Prostate gland (tissue), 2 donors: ENCODE data around the gene DOK4. TPM values are rescaled to one million over a fixed set of nuclear protein-coding genes. Genes with fewer than 3 reads are reported as not detected.

ENCODE experiments used
- DNase-seq: peaks from one replicate; pipeline ENCODE4 v3.0.0-alpha.2; 2019; ENCODE audit warnings: low spot score
- H3K27ac ChIP-seq, 2 donors: fragments of 200-600 bp; sonication (generic); 2 replicates each; pipeline ENCODE4 v1.5.1; 2017 to 2019
- H3K27me3 ChIP-seq: fragments of 200-600 bp; sonication (generic); replicated peaks from 2 replicates; pipeline ENCODE4 v1.5.1; 2019; ENCODE audit not compliant: insufficient read depth
- H3K36me3 ChIP-seq, 2 donors: fragments of 200-600 bp; sonication (generic); 1 replicate in 1 of 2; 2 replicates in 1 of 2; pipeline versions ENCODE4 v1.5.1 to v1.8.1; 2017 to 2019
- H3K4me1 ChIP-seq: fragments of 200-600 bp; sonication (generic); replicated peaks from 2 replicates; pipeline ENCODE4 v1.5.1; 2019
- H3K4me3 ChIP-seq, 2 donors: fragments of 200-600 bp; sonication (generic); 2 replicates each; pipeline ENCODE4 v1.5.1; 2017 to 2019
- H3K9me3 ChIP-seq: fragments of 200-600 bp; sonication (generic); 2 replicates; pipeline ENCODE4 v1.5.1; 2017
- CTCF ChIP-seq, 4 experiments: fragments of 200-600 bp in 2 of 4; fragments of 450-650 bp in 2 of 4; sonication (generic) in 2 of 4; IDR thresholded peaks; 1 replicate in 3 of 4; 2 replicates in 1 of 4; pipeline ENCODE4 v1.5.1; 2016 to 2019; ENCODE audit warnings: antibody characterized with exemption in 4 of 4, mild to moderate bottlenecking in 2 of 4, moderate library complexity in 2 of 4
- POLR2A ChIP-seq: fragments of 450-650 bp; IDR thresholded peaks from one replicate; pipeline ENCODE4 v1.6.1; 2016; ENCODE audit warnings: antibody characterized with exemption, mild to moderate bottlenecking
- POLR2AphosphoS5 ChIP-seq: sonication (generic); formaldehyde crosslinking; IDR thresholded peaks from one replicate; pipeline ENCODE4 v1.6.1; 2017; ENCODE audit warnings: antibody characterized with exemption
- WGBS: methylation state at CpG from one replicate; pipeline ENCODE4 v1.1.5; 2018; 5-methylcytosine and 5-hydroxymethylcytosine counted together
- intact Hi-C: fragments of 100-400 bp; cut with DNase I; formaldehyde crosslinking; loops from one replicate; pipeline ENCODE4 v1.14.2; 2022
- total RNA-seq, 2 donors: library from RNA; depleted of rRNA; stranded (reverse); fragments of >200 nt; gene quantifications; one replicate each; pipeline ENCODE4 v1.1.0, GENCODE V29; 2016

The DOK4 gene
- total RNA-seq, 2 donors from 2014 or later: 26.3 to 55.4 TPM

- Histone ChIP-seq H3K4me3 (no peak overlapping the region), H3K27ac (no peak overlapping the region), H3K36me3 (peaks cover 4 to 20% of the 10 kb centered on the region in 2 donors), H3K4me1 (no peaks in the 10 kb centered on the region), H3K27me3 (no peaks in the 10 kb centered on the region), H3K9me3 (no peaks in the 10 kb centered on the region)
- intact Hi-C loops: no loop called here
- TF ChIP-seq POLR2A: no peak
- no peak for TF ChIP-seq CTCF (IDR thresholded peaks at IDR 0.05)
- no peak for TF ChIP-seq POLR2AphosphoS5
- no peak for DNase-seq
- WGBS: 71% methylated on average over 8 of the region's 8 CpGs
Observed at GRCh38 chr16:57473906-57474305, 12.4 kb downstream of the DOK4 start.

GRCh38 chr16:57473176-57473840 lies 13.0 kb downstream of the DOK4 start:
- 83% methylated on average over 14 of the region's 14 CpGs for WGBS
- Histone ChIP-seq H3K4me3 (no peak overlapping the region), H3K4me1 (no peaks in the 10 kb centered on the region), H3K36me3 (peaks cover 4 to 20% of the 10 kb centered on the region in 2 donors), H3K27me3 (no peaks in the 10 kb centered on the region), H3K27ac (no peak overlapping the region), H3K9me3 (no peaks in the 10 kb centered on the region)
- intact Hi-C loops: no loop called here
- DNase-seq: no peak
- no peak for TF ChIP-seq POLR2AphosphoS5
- no peak for TF ChIP-seq CTCF (IDR thresholded peaks at IDR 0.05)
- TF ChIP-seq POLR2A: no peak

GRCh38 chr16:57472665-57473060 lies 13.6 kb downstream of the DOK4 start:
- Histone ChIP-seq H3K4me3 (no peak overlapping the region), H3K9me3 (no peaks in the 10 kb centered on the region), H3K36me3 (peaks cover 4 to 20% of the 10 kb centered on the region in 2 donors), H3K27me3 (no peaks in the 10 kb centered on the region), H3K27ac (no peak overlapping the region), H3K4me1 (no peaks in the 10 kb centered on the region)
- TF ChIP-seq CTCF (IDR thresholded peaks at IDR 0.05) (no peak), POLR2A (no peak), POLR2AphosphoS5 (no peak)
- DNase-seq: no peak
- WGBS: 49% methylated on average over 4 of the region's 4 CpGs
- intact Hi-C loops: no loop called here

GRCh38 chr16:57471852-57472664 lies 14.2 kb downstream of the DOK4 start:
- 56% methylated on average over 10 of the region's 10 CpGs for WGBS
- H3K4me3 ChIP-seq: no peak overlapping the region
- H3K9me3 ChIP-seq: no peaks in the 10 kb centered on the region
- H3K27me3 ChIP-seq: no peaks in the 10 kb centered on the region
- TF ChIP-seq CTCF (IDR thresholded peaks at IDR 0.05): no peak
- no peak for TF ChIP-seq POLR2A
- TF ChIP-seq POLR2AphosphoS5: no peak
- H3K27ac ChIP-seq: no peak overlapping the region
- H3K36me3 ChIP-seq: peaks cover 4 to 20% of the 10 kb centered on the region in 2 donors
- no peak for DNase-seq
- intact Hi-C loops: no loop called here
- no peaks in the 10 kb centered on the region for H3K4me1 ChIP-seq
